GM23338 (cell line): ENCODE results near the gene CAST. TPM values are rescaled to one million over a fixed set of nuclear protein-coding genes. Genes with fewer than 3 reads are reported as not detected.

ENCODE experiments used
- ATAC-seq: fragments of 200-7000 bp; cut with Tn5 transposase; 3 replicates; pipeline ENCODE4 v1.9.1; 2020
- DNase-seq: peaks from one replicate; pipeline ENCODE4 v3.0.0-alpha.2; 2015; ENCODE audit warnings: low spot score
- H2AFZ ChIP-seq: fragments of 200-600 bp; sonication (generic); 2 replicates; pipeline ENCODE4 v1.8.0; 2016; ENCODE audit warnings: antibody characterized with exemption, mild to moderate bottlenecking, moderate library complexity
- H3F3A ChIP-seq: fragments of 200-600 bp; sonication (generic); replicated peaks from 2 replicates; pipeline ENCODE4 v1.8.0; 2017; ENCODE audit warnings: antibody characterized with exemption, mixed run types, low read depth
- H3K27ac ChIP-seq: fragments of 200-600 bp; sonication (generic); 2 replicates; pipeline ENCODE4 v1.6.1; 2016; ENCODE audit warnings: low read depth
- H3K27me3 ChIP-seq: fragments of 200-600 bp; sonication (generic); 2 replicates; pipeline ENCODE4 v1.8.0; 2016; ENCODE audit warnings: mild to moderate bottlenecking, mixed run types, moderate library complexity; ENCODE audit not compliant: insufficient read depth
- H3K36me3 ChIP-seq: fragments of 200-600 bp; sonication (generic); 2 replicates; pipeline ENCODE4 v1.8.0; 2016; ENCODE audit warnings: mild to moderate bottlenecking; ENCODE audit not compliant: insufficient read depth
- H3K4me1 ChIP-seq: fragments of 200-600 bp; sonication (generic); 2 replicates; pipeline ENCODE4 v1.8.0; 2016; ENCODE audit warnings: mild to moderate bottlenecking, moderate library complexity; ENCODE audit not compliant: insufficient read depth
- H3K4me2 ChIP-seq: fragments of 200-600 bp; sonication (generic); 2 replicates; pipeline ENCODE4 v1.7.1; 2017; ENCODE audit warnings: mixed run types
- H3K4me3 ChIP-seq: fragments of 200-600 bp; sonication (generic); 2 replicates; pipeline ENCODE4 v1.6.1; 2016; ENCODE audit warnings: mixed run types
- H3K79me2 ChIP-seq: fragments of 200-600 bp; sonication (generic); replicated peaks from 2 replicates; pipeline ENCODE4 v1.8.0; 2017; ENCODE audit warnings: mild to moderate bottlenecking; ENCODE audit not compliant: insufficient read depth
- H3K9me2 ChIP-seq: fragments of 200-600 bp; sonication (generic); 2 replicates; pipeline ENCODE4 v1.8.0; 2017; ENCODE audit not compliant: insufficient read depth
- H4K20me1 ChIP-seq: fragments of 200-600 bp; sonication (generic); replicated peaks from 2 replicates; pipeline ENCODE4 v1.8.0; 2017; ENCODE audit warnings: mild to moderate bottlenecking; ENCODE audit not compliant: insufficient read depth
- H3K27ac Mint-ChIP-seq: 2 replicates; pipeline ENCODE4 v1.8.0; 2020; ENCODE audit warnings: inconsistent platforms, mild to moderate bottlenecking, moderate library complexity, mixed read lengths
- H3K27me3 Mint-ChIP-seq: 3 replicates; pipeline ENCODE4 v1.8.0; 2022; ENCODE audit warnings: low read depth, mild to moderate bottlenecking, moderate library complexity, mixed read lengths, inconsistent platforms; ENCODE audit not compliant: insufficient read depth, poor library complexity
- H3K36me3 Mint-ChIP-seq: 3 replicates; pipeline ENCODE4 v1.8.0; 2021; ENCODE audit warnings: low read depth, mild to moderate bottlenecking, inconsistent platforms, moderate library complexity, mixed read lengths
- H3K4me1 Mint-ChIP-seq: 3 replicates; pipeline ENCODE4 v1.8.0; 2020; ENCODE audit warnings: mild to moderate bottlenecking, inconsistent platforms, mixed read lengths
- H3K4me3 Mint-ChIP-seq: 3 replicates; pipeline ENCODE4 v1.8.0; 2021; ENCODE audit warnings: moderate library complexity, mild to moderate bottlenecking, inconsistent platforms, mixed read lengths
- H3K9me3 Mint-ChIP-seq: 3 replicates; pipeline ENCODE4 v1.8.0; 2020; ENCODE audit warnings: moderate library complexity, mild to moderate bottlenecking, inconsistent platforms, mixed read lengths
- CREB1 ChIP-seq: fragments of 250-450 bp; sonication (Bioruptor Pico); IDR thresholded peaks from 2 replicates; pipeline ENCODE4 v1.5.0; 2020; ENCODE audit warnings: low read depth, mild to moderate bottlenecking, moderate library complexity
- EZH2 ChIP-seq: fragments of 200-600 bp; sonication (generic); IDR thresholded peaks from one replicate; pipeline ENCODE4 v1.8.0; 2017; ENCODE audit warnings: antibody characterized with exemption, mild to moderate bottlenecking, low read depth; ENCODE audit not compliant: unreplicated experiment
- EZH2phosphoT487 ChIP-seq: fragments of 200-600 bp; sonication (generic); IDR thresholded peaks from one replicate; pipeline ENCODE4 v1.8.1; 2018; ENCODE audit warnings: antibody characterized with exemption; ENCODE audit not compliant: unreplicated experiment
- JUNB ChIP-seq: IDR thresholded peaks from one replicate; pipeline ENCODE4 v1.6.1; 2016; ENCODE audit warnings: antibody characterized with exemption; ENCODE audit not compliant: unreplicated experiment
- NANOG ChIP-seq: IDR thresholded peaks from 2 replicates; pipeline ENCODE4 v1.6.1; 2016; ENCODE audit warnings: antibody characterized with exemption, borderline replicate concordance
- ZNF114 ChIP-seq: fragments of 250-450 bp; sonication (Bioruptor Pico); IDR thresholded peaks from 2 replicates; pipeline ENCODE4 v1.5.0; 2020; ENCODE audit warnings: mild to moderate bottlenecking, moderate library complexity
- ZNF331 ChIP-seq: fragments of 250-450 bp; sonication (Bioruptor Pico); IDR thresholded peaks from 2 replicates; pipeline ENCODE4 v1.5.0; 2020; ENCODE audit warnings: low read depth, mild to moderate bottlenecking, moderate library complexity
- polyA plus RNA-seq: library from polyadenylated mRNA; unstranded; fragments of >200 nt; fragmentation: Nextera tagmentation; extraction: Ambion mirVana; gene quantifications from 2 replicates; pipeline ENCODE4 v1.2.1, GENCODE V29; 2016
- total RNA-seq: library from RNA; depleted of rRNA; stranded (reverse); fragments of >200 nt; shearing (Covaris generic); gene quantifications from 2 replicates; pipeline ENCODE4 v1.2.3, GENCODE V29; 2014
- TF ChIP-seq, protein P1 (sequence below): IDR thresholded peaks from one replicate; pipeline ENCODE4 v1.6.1; 2018; ENCODE audit warnings: antibody characterized with exemption; ENCODE audit not compliant: unreplicated experiment
- TF ChIP-seq, protein P2 (sequence below): fragments of 250-450 bp; sonication (Bioruptor Pico); IDR thresholded peaks from 2 replicates; pipeline ENCODE4 v1.5.0; 2020; ENCODE audit warnings: mild to moderate bottlenecking, moderate library complexity
- TF ChIP-seq, protein P3 (sequence below): IDR thresholded peaks from 2 replicates; pipeline ENCODE4 v1.6.1; 2016; ENCODE audit warnings: antibody characterized with exemption

The CAST gene
- total and polyA plus RNA-seq, 2 experiments from 2014 or later = 37.9 to 57.7 TPM

DNA sequence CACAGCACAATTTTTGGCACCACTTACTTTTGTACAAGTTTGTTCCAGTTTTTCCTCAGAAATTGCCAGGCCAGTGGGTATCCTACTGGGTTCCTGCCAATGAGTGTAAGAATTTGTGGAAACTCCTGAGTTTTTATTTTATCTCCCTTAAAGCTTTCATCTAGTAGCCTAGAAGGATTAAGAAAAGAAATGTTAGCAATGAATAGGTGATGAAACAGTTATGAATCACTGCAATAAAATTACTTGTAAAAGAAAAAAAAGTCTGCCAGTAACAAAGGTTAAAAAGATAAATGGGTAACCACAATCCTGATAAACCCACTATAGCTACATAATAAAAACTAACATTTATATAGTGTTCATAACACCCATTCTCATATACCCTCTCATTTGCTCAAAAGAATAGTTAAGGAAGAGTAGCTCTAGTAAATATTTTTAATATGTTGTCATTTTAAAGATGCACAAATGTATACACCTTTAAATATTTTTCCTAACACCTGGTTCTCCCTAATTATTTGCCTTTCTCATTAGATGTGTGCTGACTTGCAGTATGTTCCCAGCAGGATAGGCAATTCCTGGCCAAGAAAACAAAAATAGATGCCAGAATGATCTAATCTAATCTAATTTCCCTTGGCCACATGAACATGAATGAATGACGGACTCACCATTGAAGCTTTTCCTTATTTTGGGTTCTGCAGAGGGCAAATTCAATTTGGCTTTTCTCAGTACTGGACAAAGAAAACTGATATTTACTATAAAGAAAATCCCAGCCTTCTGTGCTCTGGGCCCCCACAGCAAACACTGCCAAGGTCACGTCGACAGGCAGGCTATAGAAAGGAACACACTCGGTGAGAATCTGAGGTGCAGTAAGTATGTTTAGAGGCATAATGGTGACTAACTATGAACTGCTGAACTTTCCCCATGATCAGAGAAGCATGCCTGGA, 119.1 kb downstream of the CAST start:
- no peaks in the 10 kb centered on the region for H3K4me1 ChIP-seq
- H3K36me3 ChIP-seq = no peaks in the 10 kb centered on the region; the same call in 1 of the 2 replicates
- Mint-ChIP-seq H3K36me3 (peaks cover 16% of the 10 kb centered on the region; the same call in 2 of the 3 replicates), H3K27me3 (peaks cover 2% of the 10 kb centered on the region), H3K4me3 (no peak overlapping the region), H3K27ac (no peak overlapping the region), H3K9me3 (no peaks in the 10 kb centered on the region), H3K4me1 (no peaks in the 10 kb centered on the region)
- H3K9me2 ChIP-seq = no peaks in the 10 kb centered on the region
- H2AFZ ChIP-seq = no peak overlapping the region
- H3K4me2 ChIP-seq = no peak overlapping the region
- H3K27me3 ChIP-seq = no peaks in the 10 kb centered on the region
- no peak for ATAC-seq
- no peak for DNase-seq
- H3K4me3 ChIP-seq = no peak overlapping the region
- H3F3A ChIP-seq = no peaks in the 10 kb centered on the region
- TF ChIP-seq ZNF331 = no peak
- TF ChIP-seq NANOG = no peak
- TF ChIP-seq, protein P1, sequence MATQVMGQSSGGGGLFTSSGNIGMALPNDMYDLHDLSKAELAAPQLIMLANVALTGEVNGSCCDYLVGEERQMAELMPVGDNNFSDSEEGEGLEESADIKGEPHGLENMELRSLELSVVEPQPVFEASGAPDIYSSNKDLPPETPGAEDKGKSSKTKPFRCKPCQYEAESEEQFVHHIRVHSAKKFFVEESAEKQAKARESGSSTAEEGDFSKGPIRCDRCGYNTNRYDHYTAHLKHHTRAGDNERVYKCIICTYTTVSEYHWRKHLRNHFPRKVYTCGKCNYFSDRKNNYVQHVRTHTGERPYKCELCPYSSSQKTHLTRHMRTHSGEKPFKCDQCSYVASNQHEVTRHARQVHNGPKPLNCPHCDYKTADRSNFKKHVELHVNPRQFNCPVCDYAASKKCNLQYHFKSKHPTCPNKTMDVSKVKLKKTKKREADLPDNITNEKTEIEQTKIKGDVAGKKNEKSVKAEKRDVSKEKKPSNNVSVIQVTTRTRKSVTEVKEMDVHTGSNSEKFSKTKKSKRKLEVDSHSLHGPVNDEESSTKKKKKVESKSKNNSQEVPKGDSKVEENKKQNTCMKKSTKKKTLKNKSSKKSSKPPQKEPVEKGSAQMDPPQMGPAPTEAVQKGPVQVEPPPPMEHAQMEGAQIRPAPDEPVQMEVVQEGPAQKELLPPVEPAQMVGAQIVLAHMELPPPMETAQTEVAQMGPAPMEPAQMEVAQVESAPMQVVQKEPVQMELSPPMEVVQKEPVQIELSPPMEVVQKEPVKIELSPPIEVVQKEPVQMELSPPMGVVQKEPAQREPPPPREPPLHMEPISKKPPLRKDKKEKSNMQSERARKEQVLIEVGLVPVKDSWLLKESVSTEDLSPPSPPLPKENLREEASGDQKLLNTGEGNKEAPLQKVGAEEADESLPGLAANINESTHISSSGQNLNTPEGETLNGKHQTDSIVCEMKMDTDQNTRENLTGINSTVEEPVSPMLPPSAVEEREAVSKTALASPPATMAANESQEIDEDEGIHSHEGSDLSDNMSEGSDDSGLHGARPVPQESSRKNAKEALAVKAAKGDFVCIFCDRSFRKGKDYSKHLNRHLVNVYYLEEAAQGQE = no peak
- TF ChIP-seq JUNB = no peak
- no peak for TF ChIP-seq EZH2phosphoT487
- H3K27ac ChIP-seq = no peak overlapping the region
- no peaks in the 10 kb centered on the region for H4K20me1 ChIP-seq
- no peaks in the 10 kb centered on the region for H3K79me2 ChIP-seq

DNA sequence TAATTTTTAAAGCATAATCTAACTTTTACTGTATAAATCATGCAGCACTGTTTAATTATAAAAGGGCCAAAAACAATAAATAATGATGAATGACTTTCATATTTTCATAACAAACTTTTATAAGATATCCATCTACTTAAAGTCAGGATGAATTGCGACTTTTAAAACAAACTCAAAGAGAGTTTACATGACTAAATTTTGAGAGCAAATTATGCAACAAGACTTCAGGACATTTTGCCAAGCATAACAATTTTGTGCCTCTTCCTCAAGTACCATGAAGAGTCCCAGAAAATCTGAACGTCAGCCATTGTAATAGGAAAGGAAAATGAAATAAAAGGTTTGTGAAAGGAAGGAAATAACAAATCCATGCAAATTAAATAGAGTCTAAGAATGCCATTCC, 121.2 kb downstream of the CAST start:
- H3F3A ChIP-seq = no peaks in the 10 kb centered on the region
- H3K27me3 Mint-ChIP-seq = peaks cover 2% of the 10 kb centered on the region
- H3K36me3 Mint-ChIP-seq = peaks cover 16% of the 10 kb centered on the region; the same call in 2 of the 3 replicates
- H3K27ac Mint-ChIP-seq = no peak overlapping the region
- no peaks in the 10 kb centered on the region for H3K9me3 Mint-ChIP-seq
- DNase-seq (no peak), ATAC-seq (no peak)
- H4K20me1 ChIP-seq = no peaks in the 10 kb centered on the region
- no peaks in the 10 kb centered on the region; the same call in 1 of the 2 replicates for H3K36me3 ChIP-seq
- H3K4me3 Mint-ChIP-seq = no peak overlapping the region
- no peaks in the 10 kb centered on the region for H3K79me2 ChIP-seq
- no peaks in the 10 kb centered on the region for H3K4me1 ChIP-seq
- H3K27me3 ChIP-seq = no peaks in the 10 kb centered on the region
- no peaks in the 10 kb centered on the region for H3K9me2 ChIP-seq
- no peak overlapping the region for H3K27ac ChIP-seq
- no peak overlapping the region for H2AFZ ChIP-seq
- no peaks in the 10 kb centered on the region for H3K4me1 Mint-ChIP-seq
- H3K4me3 ChIP-seq = no peak overlapping the region
- H3K4me2 ChIP-seq = no peak overlapping the region
- TF ChIP-seq EZH2 (no peak), CREB1 (no peak), ZNF114 (CRISPR knock-in tag) (no peak), ZNF331 (no peak), NANOG (no peak)
- TF ChIP-seq, protein P2, sequence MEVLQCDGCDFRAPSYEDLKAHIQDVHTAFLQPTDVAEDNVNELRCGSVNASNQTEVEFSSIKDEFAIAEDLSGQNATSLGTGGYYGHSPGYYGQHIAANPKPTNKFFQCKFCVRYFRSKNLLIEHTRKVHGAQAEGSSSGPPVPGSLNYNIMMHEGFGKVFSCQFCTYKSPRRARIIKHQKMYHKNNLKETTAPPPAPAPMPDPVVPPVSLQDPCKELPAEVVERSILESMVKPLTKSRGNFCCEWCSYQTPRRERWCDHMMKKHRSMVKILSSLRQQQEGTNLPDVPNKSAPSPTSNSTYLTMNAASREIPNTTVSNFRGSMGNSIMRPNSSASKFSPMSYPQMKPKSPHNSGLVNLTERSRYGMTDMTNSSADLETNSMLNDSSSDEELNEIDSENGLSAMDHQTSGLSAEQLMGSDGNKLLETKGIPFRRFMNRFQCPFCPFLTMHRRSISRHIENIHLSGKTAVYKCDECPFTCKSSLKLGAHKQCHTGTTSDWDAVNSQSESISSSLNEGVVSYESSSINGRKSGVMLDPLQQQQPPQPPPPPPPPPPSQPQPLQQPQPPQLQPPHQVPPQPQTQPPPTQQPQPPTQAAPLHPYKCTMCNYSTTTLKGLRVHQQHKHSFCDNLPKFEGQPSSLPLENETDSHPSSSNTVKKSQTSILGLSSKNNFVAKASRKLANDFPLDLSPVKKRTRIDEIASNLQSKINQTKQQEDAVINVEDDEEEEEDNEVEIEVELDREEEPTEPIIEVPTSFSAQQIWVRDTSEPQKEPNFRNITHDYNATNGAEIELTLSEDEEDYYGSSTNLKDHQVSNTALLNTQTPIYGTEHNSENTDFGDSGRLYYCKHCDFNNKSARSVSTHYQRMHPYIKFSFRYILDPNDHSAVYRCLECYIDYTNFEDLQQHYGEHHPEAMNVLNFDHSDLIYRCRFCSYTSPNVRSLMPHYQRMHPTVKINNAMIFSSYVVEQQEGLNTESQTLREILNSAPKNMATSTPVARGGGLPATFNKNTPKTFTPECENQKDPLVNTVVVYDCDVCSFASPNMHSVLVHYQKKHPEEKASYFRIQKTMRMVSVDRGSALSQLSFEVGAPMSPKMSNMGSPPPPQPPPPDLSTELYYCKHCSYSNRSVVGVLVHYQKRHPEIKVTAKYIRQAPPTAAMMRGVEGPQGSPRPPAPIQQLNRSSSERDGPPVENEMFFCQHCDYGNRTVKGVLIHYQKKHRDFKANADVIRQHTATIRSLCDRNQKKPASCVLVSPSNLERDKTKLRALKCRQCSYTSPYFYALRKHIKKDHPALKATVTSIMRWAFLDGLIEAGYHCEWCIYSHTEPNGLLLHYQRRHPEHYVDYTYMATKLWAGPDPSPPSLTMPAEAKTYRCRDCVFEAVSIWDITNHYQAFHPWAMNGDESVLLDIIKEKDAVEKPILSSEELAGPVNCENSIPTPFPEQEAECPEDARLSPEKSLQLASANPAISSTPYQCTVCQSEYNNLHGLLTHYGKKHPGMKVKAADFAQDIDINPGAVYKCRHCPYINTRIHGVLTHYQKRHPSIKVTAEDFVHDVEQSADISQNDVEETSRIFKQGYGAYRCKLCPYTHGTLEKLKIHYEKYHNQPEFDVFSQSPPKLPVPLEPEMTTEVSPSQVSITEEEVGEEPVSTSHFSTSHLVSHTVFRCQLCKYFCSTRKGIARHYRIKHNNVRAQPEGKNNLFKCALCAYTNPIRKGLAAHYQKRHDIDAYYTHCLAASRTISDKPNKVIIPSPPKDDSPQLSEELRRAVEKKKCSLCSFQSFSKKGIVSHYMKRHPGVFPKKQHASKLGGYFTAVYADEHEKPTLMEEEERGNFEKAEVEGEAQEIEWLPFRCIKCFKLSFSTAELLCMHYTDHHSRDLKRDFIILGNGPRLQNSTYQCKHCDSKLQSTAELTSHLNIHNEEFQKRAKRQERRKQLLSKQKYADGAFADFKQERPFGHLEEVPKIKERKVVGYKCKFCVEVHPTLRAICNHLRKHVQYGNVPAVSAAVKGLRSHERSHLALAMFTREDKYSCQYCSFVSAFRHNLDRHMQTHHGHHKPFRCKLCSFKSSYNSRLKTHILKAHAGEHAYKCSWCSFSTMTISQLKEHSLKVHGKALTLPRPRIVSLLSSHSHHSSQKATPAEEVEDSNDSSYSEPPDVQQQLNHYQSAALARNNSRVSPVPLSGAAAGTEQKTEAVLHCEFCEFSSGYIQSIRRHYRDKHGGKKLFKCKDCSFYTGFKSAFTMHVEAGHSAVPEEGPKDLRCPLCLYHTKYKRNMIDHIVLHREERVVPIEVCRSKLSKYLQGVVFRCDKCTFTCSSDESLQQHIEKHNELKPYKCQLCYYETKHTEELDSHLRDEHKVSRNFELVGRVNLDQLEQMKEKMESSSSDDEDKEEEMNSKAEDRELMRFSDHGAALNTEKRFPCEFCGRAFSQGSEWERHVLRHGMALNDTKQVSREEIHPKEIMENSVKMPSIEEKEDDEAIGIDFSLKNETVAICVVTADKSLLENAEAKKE = no peak
- TF ChIP-seq, protein P3, sequence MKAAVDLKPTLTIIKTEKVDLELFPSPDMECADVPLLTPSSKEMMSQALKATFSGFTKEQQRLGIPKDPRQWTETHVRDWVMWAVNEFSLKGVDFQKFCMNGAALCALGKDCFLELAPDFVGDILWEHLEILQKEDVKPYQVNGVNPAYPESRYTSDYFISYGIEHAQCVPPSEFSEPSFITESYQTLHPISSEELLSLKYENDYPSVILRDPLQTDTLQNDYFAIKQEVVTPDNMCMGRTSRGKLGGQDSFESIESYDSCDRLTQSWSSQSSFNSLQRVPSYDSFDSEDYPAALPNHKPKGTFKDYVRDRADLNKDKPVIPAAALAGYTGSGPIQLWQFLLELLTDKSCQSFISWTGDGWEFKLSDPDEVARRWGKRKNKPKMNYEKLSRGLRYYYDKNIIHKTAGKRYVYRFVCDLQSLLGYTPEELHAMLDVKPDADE = no peak
